IMR-90 (cell line): Measurements from ENCODE around the gene SHC1.

Experiments used
- BHLHE40 ChIP-seq: fragments of 150-350 bp; IDR thresholded peaks from 2 replicates; pipeline ENCODE4 v1.6.1; 2016; ENCODE audit warnings: mild to moderate bottlenecking, low read depth, low read length
- CTCF ChIP-seq: conservative IDR thresholded peaks from 2 replicates; pipeline ENCODE4 v1.5.1; 2012; ENCODE audit warnings: mild to moderate bottlenecking, low read depth, low read length, improper control_type of control experiment
- ELK1 ChIP-seq: fragments of 150-350 bp; IDR thresholded peaks from 2 replicates; pipeline ENCODE4 v1.6.1; 2016; ENCODE audit warnings: low read depth, mild to moderate bottlenecking, low read length, moderate library complexity, borderline replicate concordance
- FOS ChIP-seq: fragments of 150-350 bp; IDR thresholded peaks from 2 replicates; pipeline ENCODE4 v1.6.1; 2016; ENCODE audit warnings: low read depth, low read length
- MAFK ChIP-seq: IDR thresholded peaks from 2 replicates; pipeline ENCODE4 v1.6.1; 2012; ENCODE audit warnings: low read depth, low read length, improper control_type of control experiment
- MXI1 ChIP-seq: IDR thresholded peaks from 2 replicates; pipeline ENCODE4 v1.6.1; 2012; ENCODE audit warnings: low read depth, mild to moderate bottlenecking, low read length, moderate library complexity, borderline replicate concordance
- NFE2L2 ChIP-seq: fragments of 150-350 bp; IDR thresholded peaks from 2 replicates; pipeline ENCODE4 v1.6.1; 2016; ENCODE audit warnings: low read depth, mild to moderate bottlenecking, low read length
- POLR2A ChIP-seq: IDR thresholded peaks from 2 replicates; pipeline ENCODE4 v1.6.1; 2012; ENCODE audit warnings: mild to moderate bottlenecking, low read depth, low read length
- RAD21 ChIP-seq: IDR thresholded peaks from 2 replicates; pipeline ENCODE4 v1.6.1; 2012; ENCODE audit warnings: low read length, improper control_type of control experiment
- RFX5 ChIP-seq: IDR thresholded peaks from 2 replicates; pipeline ENCODE4 v1.8.0; 2012; ENCODE audit warnings: low read depth, mild to moderate bottlenecking, low read length, moderate library complexity
- USF2 ChIP-seq: fragments of 150-350 bp; IDR thresholded peaks from 2 replicates; pipeline ENCODE4 v1.6.1; 2017; ENCODE audit warnings: mild to moderate bottlenecking, antibody characterized with exemption, low read length, low read depth

- TF ChIP-seq MAFK, result no peak
- no peak for TF ChIP-seq POLR2A
- TF ChIP-seq FOS, result no peak
- TF ChIP-seq CTCF, result no peak
- no peak for TF ChIP-seq ELK1
- no peak for TF ChIP-seq RAD21
- no peak for TF ChIP-seq BHLHE40
- TF ChIP-seq NFE2L2, result no peak
- TF ChIP-seq USF2, result no peak
- TF ChIP-seq RFX5, result no peak
- TF ChIP-seq MXI1, result no peak
Observed at GRCh38 chr1:154987326-154987725, 16.8 kb upstream of the SHC1 start.
